GM12878 (cell line): ENCODE measurements around the gene MEGF9. TPM values are rescaled to one million over a fixed set of nuclear protein-coding genes. Genes with fewer than 3 reads are reported as not detected.

ENCODE experiments used
- ATAC-seq: fragments of 200-7000 bp; cut with Tn5 transposase; 3 replicates; pipeline ENCODE4 v1.9.1; 2020; ENCODE audit warnings: mild to moderate bottlenecking, moderate library complexity
- BruUV-seq: library from RNA; stranded (reverse); fragments of 400-500 nt; replicated peaks from 2 replicates; lab custom pipeline; 2021; lab: Mats Ljungman, UMichigan
- CTCF ChIA-PET: fragments of 300-600 bp; sonication (Branson Sonifier 250); formaldehyde crosslinking; extraction: SDS; loops from one replicate; lab custom pipeline; 2021; ENCODE audit warnings: inconsistent platforms; lab: Yijun Ruan, JAX
- POLR2A ChIA-PET: fragments of 350-600 bp; formaldehyde crosslinking; extraction: SDS; loops from one replicate; lab custom pipeline; 2021; ENCODE audit warnings: inconsistent platforms; lab: Charles Lee
- RAD21 ChIA-PET: fragments of 300-600 bp; sonication (Branson Sonifier 250); formaldehyde crosslinking; loops from one replicate; lab custom pipeline; 2023; ENCODE audit warnings: antibody characterized with exemption; ENCODE audit not compliant: unreplicated experiment; lab: Charles Lee
- SMC1A ChIA-PET: fragments of 300-600 bp; sonication (Branson Sonifier 250); formaldehyde crosslinking; loops from one replicate; lab custom pipeline; 2023; ENCODE audit not compliant: unreplicated experiment, uncharacterized antibody; lab: Charles Lee
- DNase-seq: peaks from one replicate; pipeline ENCODE4 v3.0.0-alpha.2; 2011; ENCODE audit warnings: low read depth, low spot score
- FAIRE-seq: peaks from 3 replicates; lab custom pipeline; 2011; peaks lifted over from hg19 to GRCh38; lab: Jason Lieb, UNC
- H2AFZ ChIP-seq: 2 replicates; pipeline ENCODE4 v1.6.0; 2011; ENCODE audit warnings: low read depth, low read length, control low read depth; ENCODE audit not compliant: control insufficient read depth
- H3K27ac ChIP-seq: 2 replicates; pipeline ENCODE4 v1.5.1; 2011; ENCODE audit warnings: control low read depth; ENCODE audit not compliant: control insufficient read depth, insufficient read depth
- H3K27me3 ChIP-seq, 2 experiments: replicated peaks in 1 of 2; 2 replicates each; pipeline versions ENCODE4 v1.6.0 to v1.6.1; 2011; ENCODE audit warnings: low read length in 1 of 2; ENCODE audit not compliant: control insufficient read depth in 2 of 2, insufficient read depth in 2 of 2
- H3K36me3 ChIP-seq, 2 experiments: 2 replicates each; pipeline ENCODE4 v1.5.1; 2011; ENCODE audit warnings: low read length in 1 of 2; ENCODE audit not compliant: control insufficient read depth in 2 of 2, insufficient read depth in 2 of 2
- H3K4me1 ChIP-seq: 2 replicates; pipeline ENCODE4 v1.6.1; 2011; ENCODE audit warnings: mild to moderate bottlenecking, low read length, moderate library complexity, mixed read lengths; ENCODE audit not compliant: control insufficient read depth, insufficient read depth
- H3K4me2 ChIP-seq: 2 replicates; pipeline ENCODE4 v1.6.0; 2011; ENCODE audit warnings: control low read depth; ENCODE audit not compliant: control insufficient read depth, insufficient read depth
- H3K4me3 ChIP-seq: fragments of 200-600 bp; sonication (generic); 2 replicates; pipeline ENCODE4 v1.5.1; 2016
- H3K79me2 ChIP-seq: 2 replicates; pipeline ENCODE4 v1.6.0; 2011; ENCODE audit warnings: low read length; ENCODE audit not compliant: control insufficient read depth, insufficient read depth
- H3K9ac ChIP-seq: 2 replicates; pipeline ENCODE4 v1.8.0; 2011; ENCODE audit warnings: low read length, control low read depth, mixed read lengths; ENCODE audit not compliant: control insufficient read depth, insufficient read depth
- H3K9me3 ChIP-seq: replicated peaks from 3 replicates; pipeline ENCODE4 v1.5.1; 2011; ENCODE audit warnings: mild to moderate bottlenecking, low read length; ENCODE audit not compliant: control insufficient read depth, insufficient read depth
- H4K20me1 ChIP-seq: 2 replicates; pipeline ENCODE4 v1.6.0; 2011; ENCODE audit not compliant: control insufficient read depth, insufficient read depth
- ATF7 ChIP-seq: fragments of 450-650 bp; IDR thresholded peaks from 2 replicates; pipeline ENCODE4 v1.6.1; 2016; ENCODE audit warnings: low read depth, mild to moderate bottlenecking
- CBFB ChIP-seq: IDR thresholded peaks from 2 replicates; pipeline ENCODE4 v1.6.1; 2016; ENCODE audit warnings: antibody characterized with exemption, low read depth
- CHD4 ChIP-seq: fragments of 200-600 bp; sonication (generic); IDR thresholded peaks from 2 replicates; pipeline ENCODE4 v1.6.1; 2016; ENCODE audit warnings: mild to moderate bottlenecking
- MEF2B ChIP-seq: fragments of 450-650 bp; IDR thresholded peaks from 2 replicates; pipeline ENCODE4 v1.6.1; 2018; ENCODE audit warnings: mild to moderate bottlenecking, moderate library complexity; ENCODE audit not compliant: partially characterized antibody, poor library complexity, severe bottlenecking
- SMARCA5 ChIP-seq: fragments of 450-650 bp; IDR thresholded peaks from 2 replicates; pipeline ENCODE4 v1.6.1; 2017; ENCODE audit warnings: mild to moderate bottlenecking
- SP1 ChIP-seq: IDR thresholded peaks from one replicate; pipeline ENCODE4 v1.6.1; 2011; ENCODE audit warnings: low read depth, low read length
- WGBS: methylation state at CpG from one replicate; pipeline ENCODE4 v1.1.6; 2016; ENCODE audit warnings: low lambda C conversion rate; ENCODE audit not compliant: insufficient replicate concordance, insufficient coverage; ENCODE audit errors: missing lambda C conversion rate; 5-methylcytosine and 5-hydroxymethylcytosine counted together
- in situ Hi-C: fragments of 300-500 bp; cut with MboI; formaldehyde crosslinking; loops from 9 replicates; pipeline ENCODE4 v1.14.3; 2018; ENCODE audit warnings: mixed read lengths
- intact Hi-C: fragments of 100-400 bp; cut with micrococcal nuclease; formaldehyde crosslinking; loops from one replicate; pipeline ENCODE4 v1.14.2; 2022; ENCODE audit not compliant: unreplicated experiment
- polyA plus RNA-seq, 11 experiments: library from polyadenylated mRNA; depleted of rRNA in 4 of 11; unstranded in 6 of 11; stranded (reverse) in 5 of 11; fragments of >200 nt; fragmentation: Nextera tagmentation in 4 of 11; fragmentation: Illumina TruSeq in 1 of 11; extraction: Ambion mirVana in 4 of 11; extraction: Trizol in 1 of 11; gene quantifications; 1 replicate in 1 of 11; 2 replicates in 10 of 11; pipeline versions ENCODE4 v1.2.1 to v1.2.3, GENCODE V29; 2011 to 2016; ENCODE audit warnings: inconsistent platforms in 2 of 11, missing spikeins in 2 of 11, low read depth in 1 of 11
- total RNA-seq, 4 experiments: library from RNA; depleted of rRNA in 3 of 4; stranded (reverse); fragments of >200 nt in 3 of 4; fragmentation: Illumina TruSeq in 1 of 4; extraction: Trizol in 1 of 4; gene quantifications; 2 replicates each; pipeline versions ENCODE4 v1.2.1 to v1.2.3, GENCODE V29; 2013 to 2021

Gene MEGF9
- total and polyA plus RNA-seq, 10 of the 15 experiments (the other 5 are each of a cell fraction or from before 2014, with no cell fraction given): 0.71 to 5.1 (median 2.6) TPM

DNA sequence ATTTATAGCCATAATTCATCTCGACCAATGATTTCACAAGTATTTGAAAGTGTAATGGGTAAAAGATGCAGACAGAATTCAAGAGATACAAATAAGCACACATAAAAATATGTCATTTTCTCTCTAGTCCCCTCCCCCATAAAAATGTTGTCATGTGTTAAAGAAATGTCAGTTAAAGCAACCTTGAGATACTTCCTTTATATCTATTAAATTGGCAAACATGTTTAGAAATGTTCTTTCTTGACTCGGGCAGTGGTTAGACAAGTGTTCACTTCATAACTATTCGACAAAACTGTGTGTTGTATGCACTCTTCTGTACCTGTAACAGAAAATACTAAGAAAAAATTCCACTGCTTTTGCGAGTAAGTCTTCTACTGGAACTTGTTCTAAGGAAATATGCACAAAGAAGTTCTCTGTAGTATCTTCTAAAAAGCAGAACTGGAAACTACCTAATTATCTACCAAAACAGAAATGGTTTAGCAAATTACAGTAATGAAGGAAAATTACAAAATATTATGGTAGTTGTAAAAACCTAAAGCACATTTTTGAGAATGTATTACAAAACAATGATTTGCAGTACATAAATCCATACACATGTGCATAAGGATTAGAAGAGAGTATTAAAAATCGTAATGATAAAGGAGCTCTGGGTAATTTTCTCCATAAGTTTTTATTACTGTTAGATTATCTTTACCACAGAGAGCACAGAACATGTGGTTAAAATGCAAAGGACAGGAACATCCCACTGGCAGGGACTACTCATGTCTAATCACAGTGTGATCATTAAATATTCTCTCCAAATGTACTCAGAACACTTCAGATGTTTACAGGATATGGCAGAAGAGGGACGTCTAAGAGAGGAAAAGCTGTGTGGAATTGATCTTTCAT is 43.0 kb upstream of the MEGF9 start (continued):
- TF ChIP-seq MEF2B (peak; percentile 9), ATF7 (0 out of 2 replicates have a peak, but pooled peaks have one; percentile 12)

DNA sequence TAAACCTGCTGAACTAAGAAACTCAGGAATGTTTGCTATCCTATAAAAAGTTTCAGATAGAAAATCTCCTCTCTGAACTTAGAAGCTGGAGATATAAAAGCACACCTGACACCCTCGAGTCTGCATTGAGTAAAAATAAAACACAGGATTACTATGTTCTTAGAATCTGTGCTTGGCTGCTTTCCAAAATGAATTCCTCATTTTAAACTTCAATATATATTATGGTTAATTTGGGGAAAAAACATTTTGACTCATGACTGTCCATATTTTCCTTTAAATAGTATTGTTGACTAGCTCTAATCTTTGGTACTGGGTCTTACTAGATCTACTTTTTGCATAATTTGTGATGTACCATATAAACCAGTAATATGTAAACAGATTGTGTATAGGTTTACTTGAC is 42.3 kb upstream of the MEGF9 start:
- H3K4me1 ChIP-seq: peaks cover 9% of the 10 kb centered on the region
- TF ChIP-seq CHD4 (no peak), SP1 (no peak), SMARCA5 (no peak), CBFB (no peak)
- DNase-seq (no peak), ATAC-seq (no peak), FAIRE-seq (no peak)
- intact Hi-C loops: loop anchor here (1.0 to 2.0 kb wide), 3 partner anchors 180 to 304 kb away; no protein-coding TSS in a partner anchor
- H3K9ac ChIP-seq: no peak overlapping the region
- ChIA-PET RAD21 (interaction anchor here (0.6 to 4.0 kb wide), 14 partner anchors 10 to 305 kb away, joined by 3 to 45 read pairs (median 7); partner anchors contain the start of genes C5 and FBXW2), POLR2A (interaction anchor here (0.6 to 1.1 kb wide), 2 partner anchors 294 to 388 kb away, joined by 3 read pairs; no protein-coding TSS in a partner anchor), CTCF (interaction anchor here (0.6 to 6.2 kb wide), 44 partner anchors 10 to 1232 kb away, joined by 3 to 109 read pairs (median 6); partner anchors contain the start of genes C5 and FBXW2), SMC1A (interaction anchor here (0.6 to 5.9 kb wide), 27 partner anchors 12 to 570 kb away, joined by 3 to 73 read pairs (median 4); no protein-coding TSS in a partner anchor)
- WGBS: 0% methylated on average over 1 of the region's 1 CpG
- H3K4me2 ChIP-seq: no peak overlapping the region
- H3K27me3 ChIP-seq: no peaks in the 10 kb centered on the region
- no peaks in the 10 kb centered on the region for H3K9me3 ChIP-seq
- H3K36me3 ChIP-seq: peaks cover 2 to 13% of the 10 kb centered on the region in 2 experiments; a peak in 3 of 4 replicates
- no TSS peak for BruUV-seq
- H4K20me1 ChIP-seq: no peaks in the 10 kb centered on the region
- no peak overlapping the region for H3K4me3 ChIP-seq
- H2AFZ ChIP-seq: no peak overlapping the region
- H3K27ac ChIP-seq: no peak overlapping the region
- no peaks in the 10 kb centered on the region for H3K79me2 ChIP-seq
- in situ Hi-C loops: loop anchor here (5.0 kb wide), 1 partner anchor 181 kb away; no protein-coding TSS in a partner anchor
